HepG2 (cell line): ENCODE measurements around the gene TPRKB. TPM values are rescaled to one million over a fixed set of nuclear protein-coding genes. Genes with fewer than 3 reads are reported as not detected.

Experiments used
- HNF4G ChIP-seq, 2 experiments: sonication (generic) in 1 of 2; formaldehyde crosslinking in 1 of 2; IDR thresholded peaks; 2 replicates each; pipeline versions ENCODE4 v1.4.0 to v1.6.1; 2011 to 2020; ENCODE audit warnings: borderline replicate concordance in 2 of 2, low read depth in 2 of 2, mild to moderate bottlenecking in 2 of 2, low read length in 1 of 2, missing genetic modification reagents in 1 of 2, moderate library complexity in 1 of 2
- HNRNPK ChIP-seq: fragments of 200-400 bp; formaldehyde crosslinking; IDR thresholded peaks from 2 replicates; pipeline ENCODE4 v1.6.1; 2018; ENCODE audit warnings: low read length, low read depth, moderate library complexity, mild to moderate bottlenecking; ENCODE audit not compliant: poor library complexity, severe bottlenecking
- KAT2B ChIP-seq: fragments of 150-350 bp; IDR thresholded peaks from 2 replicates; pipeline ENCODE4 v1.6.1; 2014; ENCODE audit warnings: low read depth, low read length, borderline replicate concordance
- MAFF ChIP-seq: IDR thresholded peaks from 2 replicates; pipeline ENCODE4 v1.6.1; 2011; ENCODE audit warnings: low read depth, low read length, improper control_type of control experiment
- NFATC3 ChIP-seq: sonication (generic); formaldehyde crosslinking; IDR thresholded peaks from 2 replicates; pipeline ENCODE4 v1.5.1; 2020; ENCODE audit warnings: mild to moderate bottlenecking, missing genetic modification reagents
- NPAS2 ChIP-seq: sonication (generic); formaldehyde crosslinking; IDR thresholded peaks from 2 replicates; pipeline ENCODE4 v1.8.0; 2022; ENCODE audit warnings: mild to moderate bottlenecking, missing genetic modification reagents, borderline replicate concordance
- PAF1 ChIP-seq: IDR thresholded peaks from 2 replicates; pipeline ENCODE4 v1.6.1; 2016; ENCODE audit warnings: missing genetic modification reagents, missing compliant biosample characterization
- PAWR ChIP-seq: sonication (generic); formaldehyde crosslinking; IDR thresholded peaks from 2 replicates; pipeline ENCODE4 v1.4.0; 2020; ENCODE audit warnings: missing genetic modification reagents, mild to moderate bottlenecking, borderline replicate concordance
- TEAD3 ChIP-seq: optimal IDR thresholded peaks from 2 replicates; pipeline ENCODE3; 2016; ENCODE audit warnings: borderline replicate concordance
- ZKSCAN8 ChIP-seq: IDR thresholded peaks from 2 replicates; pipeline ENCODE4 v1.6.1; 2016; ENCODE audit warnings: borderline replicate concordance, missing genetic modification reagents, missing compliant biosample characterization
- ZMYM3 ChIP-seq: sonication (generic); formaldehyde crosslinking; IDR thresholded peaks from 2 replicates; pipeline ENCODE4 v1.5.1; 2020; ENCODE audit warnings: mild to moderate bottlenecking, missing genetic modification reagents
- ZNF12 ChIP-seq: sonication (generic); formaldehyde crosslinking; IDR thresholded peaks from 2 replicates; pipeline ENCODE4 v1.5.0; 2020; ENCODE audit warnings: missing genetic modification reagents
- ZNF232 ChIP-seq: sonication (generic); formaldehyde crosslinking; IDR thresholded peaks from 2 replicates; pipeline ENCODE4 v1.4.0; 2020; ENCODE audit warnings: missing genetic modification reagents, borderline replicate concordance
- ZNF432 ChIP-seq: sonication (generic); formaldehyde crosslinking; IDR thresholded peaks from 2 replicates; pipeline ENCODE4 v1.5.0; 2020; ENCODE audit warnings: missing genetic modification reagents, mild to moderate bottlenecking, borderline replicate concordance
- ZNF552 ChIP-seq: sonication (generic); formaldehyde crosslinking; IDR thresholded peaks from 2 replicates; pipeline ENCODE4 v1.9.0; 2022; ENCODE audit warnings: missing genetic modification reagents, mild to moderate bottlenecking, borderline replicate concordance
- ZNF652 ChIP-seq: IDR thresholded peaks from 2 replicates; pipeline ENCODE4 v1.6.1; 2016; ENCODE audit warnings: low read depth, borderline replicate concordance
- ZNF737 ChIP-seq: sonication (generic); formaldehyde crosslinking; IDR thresholded peaks from 2 replicates; pipeline ENCODE4 v1.5.0; 2020; ENCODE audit warnings: missing genetic modification reagents, mild to moderate bottlenecking, borderline replicate concordance
- ZNF749 ChIP-seq: sonication (generic); formaldehyde crosslinking; IDR thresholded peaks from 2 replicates; pipeline ENCODE4 v1.8.0; 2022; ENCODE audit warnings: mild to moderate bottlenecking, missing genetic modification reagents, moderate library complexity, borderline replicate concordance
- ZSCAN5A ChIP-seq: sonication (generic); formaldehyde crosslinking; IDR thresholded peaks from 2 replicates; pipeline ENCODE4 v1.8.0; 2022; ENCODE audit warnings: mild to moderate bottlenecking, missing genetic modification reagents, borderline replicate concordance
- polyA plus RNA-seq, 8 experiments: library from polyadenylated mRNA; depleted of rRNA in 3 of 8; stranded (reverse) in 7 of 8; unstranded in 1 of 8; fragments of >200 nt; fragmentation: Illumina TruSeq in 4 of 8; extraction: Trizol in 4 of 8; gene quantifications; 2 replicates each; pipeline versions ENCODE4 v1.2.1 to v1.2.3, GENCODE V29; 2011 to 2016; ENCODE audit warnings: low read depth in 4 of 8, missing spikeins in 1 of 8, mixed read lengths in 1 of 8; ENCODE audit not compliant: insufficient read depth in 1 of 8
- total RNA-seq, 5 experiments: library from RNA; depleted of rRNA; stranded (reverse); fragments of >200 nt; fragmentation: Illumina TruSeq; extraction: Trizol; gene quantifications; 2 replicates each; pipeline ENCODE4 v1.2.3, GENCODE V29; 2016; ENCODE audit warnings: low read depth in 1 of 5
- TF ChIP-seq, protein P1 (sequence below): sonication (generic); formaldehyde crosslinking; IDR thresholded peaks from 2 replicates; pipeline ENCODE4 v1.4.0; 2020; ENCODE audit warnings: missing genetic modification reagents
- TF ChIP-seq, protein P2 (sequence below): sonication (generic); formaldehyde crosslinking; IDR thresholded peaks from 2 replicates; pipeline ENCODE4 v1.8.0; 2022; ENCODE audit warnings: mild to moderate bottlenecking, missing genetic modification reagents
- TF ChIP-seq, protein P3 (sequence below): sonication (generic); formaldehyde crosslinking; IDR thresholded peaks from 2 replicates; pipeline ENCODE4 v1.5.0; 2020; ENCODE audit warnings: missing genetic modification reagents
- TF ChIP-seq, protein P4 (sequence below): sonication (generic); formaldehyde crosslinking; IDR thresholded peaks from 2 replicates; pipeline ENCODE4 v1.4.0; 2020; ENCODE audit warnings: low read depth, mild to moderate bottlenecking, missing genetic modification reagents

TPRKB gene
- total and polyA plus RNA-seq, 2 of the 13 experiments (the other 11 are each of a cell fraction or from before 2014, with no cell fraction given): 32.0 to 58.0 TPM

GRCh38 chr2:73685764-73686438, 51.2 kb downstream of the TPRKB start (continued):
- TF ChIP-seq MAFF: no peak
- TF ChIP-seq ZNF749: no peak
- TF ChIP-seq ZMYM3: peak; percentile 67; the same call in 1 of the 2 replicates
- TF ChIP-seq ZNF432 (CRISPR knock-in tag): no peak
- TF ChIP-seq ZNF12 (CRISPR knock-in tag): no peak
- TF ChIP-seq ZNF652 (CRISPR knock-in tag): no peak
- TF ChIP-seq ZNF737 (CRISPR knock-in tag): no peak
- TF ChIP-seq ZNF552 (CRISPR knock-in tag): no peak
- TF ChIP-seq ZSCAN5A (CRISPR knock-in tag): no peak
- no peak for TF ChIP-seq HNRNPK
- TF ChIP-seq, protein P1, sequence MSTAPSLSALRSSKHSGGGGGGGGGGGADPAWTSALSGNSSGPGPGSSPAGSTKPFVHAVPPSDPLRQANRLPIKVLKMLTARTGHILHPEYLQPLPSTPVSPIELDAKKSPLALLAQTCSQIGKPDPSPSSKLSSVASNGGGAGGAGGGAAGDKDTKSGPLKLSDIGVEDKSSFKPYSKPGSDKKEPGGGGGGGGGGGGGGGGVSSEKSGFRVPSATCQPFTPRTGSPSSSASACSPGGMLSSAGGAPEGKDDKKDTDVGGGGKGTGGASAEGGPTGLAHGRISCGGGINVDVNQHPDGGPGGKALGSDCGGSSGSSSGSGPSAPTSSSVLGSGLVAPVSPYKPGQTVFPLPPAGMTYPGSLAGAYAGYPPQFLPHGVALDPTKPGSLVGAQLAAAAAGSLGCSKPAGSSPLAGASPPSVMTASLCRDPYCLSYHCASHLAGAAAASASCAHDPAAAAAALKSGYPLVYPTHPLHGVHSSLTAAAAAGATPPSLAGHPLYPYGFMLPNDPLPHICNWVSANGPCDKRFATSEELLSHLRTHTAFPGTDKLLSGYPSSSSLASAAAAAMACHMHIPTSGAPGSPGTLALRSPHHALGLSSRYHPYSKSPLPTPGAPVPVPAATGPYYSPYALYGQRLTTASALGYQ (CRISPR knock-in tag): no peak
- TF ChIP-seq, protein P2, sequence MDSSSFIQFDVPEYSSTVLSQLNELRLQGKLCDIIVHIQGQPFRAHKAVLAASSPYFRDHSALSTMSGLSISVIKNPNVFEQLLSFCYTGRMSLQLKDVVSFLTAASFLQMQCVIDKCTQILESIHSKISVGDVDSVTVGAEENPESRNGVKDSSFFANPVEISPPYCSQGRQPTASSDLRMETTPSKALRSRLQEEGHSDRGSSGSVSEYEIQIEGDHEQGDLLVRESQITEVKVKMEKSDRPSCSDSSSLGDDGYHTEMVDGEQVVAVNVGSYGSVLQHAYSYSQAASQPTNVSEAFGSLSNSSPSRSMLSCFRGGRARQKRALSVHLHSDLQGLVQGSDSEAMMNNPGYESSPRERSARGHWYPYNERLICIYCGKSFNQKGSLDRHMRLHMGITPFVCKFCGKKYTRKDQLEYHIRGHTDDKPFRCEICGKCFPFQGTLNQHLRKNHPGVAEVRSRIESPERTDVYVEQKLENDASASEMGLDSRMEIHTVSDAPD (CRISPR knock-in tag): peak; percentile 96
- TF ChIP-seq, protein P3, sequence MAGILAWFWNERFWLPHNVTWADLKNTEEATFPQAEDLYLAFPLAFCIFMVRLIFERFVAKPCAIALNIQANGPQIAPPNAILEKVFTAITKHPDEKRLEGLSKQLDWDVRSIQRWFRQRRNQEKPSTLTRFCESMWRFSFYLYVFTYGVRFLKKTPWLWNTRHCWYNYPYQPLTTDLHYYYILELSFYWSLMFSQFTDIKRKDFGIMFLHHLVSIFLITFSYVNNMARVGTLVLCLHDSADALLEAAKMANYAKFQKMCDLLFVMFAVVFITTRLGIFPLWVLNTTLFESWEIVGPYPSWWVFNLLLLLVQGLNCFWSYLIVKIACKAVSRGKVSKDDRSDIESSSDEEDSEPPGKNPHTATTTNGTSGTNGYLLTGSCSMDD (CRISPR knock-in tag): no peak
- TF ChIP-seq HNF4G (IDR thresholded peaks at IDR 0.05; ENCODE audit: borderline replicate concordance, low read depth, low read length): peak; percentile 74
- TF ChIP-seq HNF4G (CRISPR knock-in tag; IDR thresholded peaks at IDR 0.05; ENCODE audit: borderline replicate concordance, low read depth): peak; percentile 27; the same call in 1 of the 2 replicates
- TF ChIP-seq TEAD3: peak; percentile 68
- no peak for TF ChIP-seq NPAS2 (CRISPR knock-in tag)
- TF ChIP-seq PAF1: no peak
- no peak for TF ChIP-seq NFATC3
- no peak for TF ChIP-seq KAT2B
- TF ChIP-seq PAWR (CRISPR knock-in tag): no peak
- TF ChIP-seq, protein P4, sequence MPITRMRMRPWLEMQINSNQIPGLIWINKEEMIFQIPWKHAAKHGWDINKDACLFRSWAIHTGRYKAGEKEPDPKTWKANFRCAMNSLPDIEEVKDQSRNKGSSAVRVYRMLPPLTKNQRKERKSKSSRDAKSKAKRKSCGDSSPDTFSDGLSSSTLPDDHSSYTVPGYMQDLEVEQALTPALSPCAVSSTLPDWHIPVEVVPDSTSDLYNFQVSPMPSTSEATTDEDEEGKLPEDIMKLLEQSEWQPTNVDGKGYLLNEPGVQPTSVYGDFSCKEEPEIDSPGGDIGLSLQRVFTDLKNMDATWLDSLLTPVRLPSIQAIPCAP (CRISPR knock-in tag): no peak
- no peak for TF ChIP-seq ZNF232
- no peak for TF ChIP-seq ZKSCAN8
